ENCODE results near the gene CDC42EP3. TPM values are rescaled to one million over a fixed set of nuclear protein-coding genes. Genes with fewer than 3 reads are reported as not detected.

The CDC42EP3 gene
- polyA plus RNA-seq, 2 donors: 2.0 to 6.0 TPM

DNA sequence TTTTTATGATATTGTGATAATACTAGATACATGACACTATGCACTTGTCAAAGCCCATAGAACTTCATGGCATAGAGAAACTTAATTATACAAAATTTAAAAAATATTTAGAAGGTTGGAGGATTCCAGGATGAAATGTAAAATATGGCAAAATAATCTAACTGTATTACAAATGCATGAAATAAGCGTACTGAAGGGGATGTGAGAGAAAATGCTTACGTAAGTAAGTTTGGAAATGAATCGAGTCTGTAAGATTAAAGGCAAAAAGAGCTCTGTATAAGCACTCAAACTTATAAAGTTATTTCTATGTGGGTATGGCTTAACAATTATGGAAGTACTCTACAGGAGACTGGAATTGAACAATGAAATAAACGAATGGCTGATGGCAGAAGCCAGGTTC lies 13.4 kb upstream of the CDC42EP3 start:
- no peaks in the 10 kb centered on the region for H3K36me3 ChIP-seq (ENCODE audit: control insufficient read depth in 2 of 2, insufficient read depth in 2 of 2, low read length in 1 of 2)
- H3K27me3 ChIP-seq (ENCODE audit: control insufficient read depth in 1 of 2, insufficient read depth in 2 of 2, low read length in 2 of 2): no peaks in the 10 kb centered on the region
- H3K4me1 ChIP-seq (ENCODE audit: control insufficient read depth in 2 of 2, insufficient read depth in 2 of 2, low read length in 1 of 2): peaks cover 0 to 3% of the 10 kb centered on the region in 2 donors
- no peak overlapping the region for H3K27ac ChIP-seq (ENCODE audit: low read depth in 2 of 2, low read length in 1 of 2)
- no peak overlapping the region for H3K4me3 ChIP-seq (ENCODE audit: low read depth in 1 of 2, low read length in 2 of 2)
- H3K9me3 ChIP-seq (ENCODE audit: control insufficient read depth in 2 of 2, insufficient read depth in 1 of 2, low read depth in 1 of 2, low read length in 1 of 2): no peaks in the 10 kb centered on the region
- 88 to 92% methylated on average over 4 of the region's 4 CpGs for WGBS, 2 donors

DNA sequence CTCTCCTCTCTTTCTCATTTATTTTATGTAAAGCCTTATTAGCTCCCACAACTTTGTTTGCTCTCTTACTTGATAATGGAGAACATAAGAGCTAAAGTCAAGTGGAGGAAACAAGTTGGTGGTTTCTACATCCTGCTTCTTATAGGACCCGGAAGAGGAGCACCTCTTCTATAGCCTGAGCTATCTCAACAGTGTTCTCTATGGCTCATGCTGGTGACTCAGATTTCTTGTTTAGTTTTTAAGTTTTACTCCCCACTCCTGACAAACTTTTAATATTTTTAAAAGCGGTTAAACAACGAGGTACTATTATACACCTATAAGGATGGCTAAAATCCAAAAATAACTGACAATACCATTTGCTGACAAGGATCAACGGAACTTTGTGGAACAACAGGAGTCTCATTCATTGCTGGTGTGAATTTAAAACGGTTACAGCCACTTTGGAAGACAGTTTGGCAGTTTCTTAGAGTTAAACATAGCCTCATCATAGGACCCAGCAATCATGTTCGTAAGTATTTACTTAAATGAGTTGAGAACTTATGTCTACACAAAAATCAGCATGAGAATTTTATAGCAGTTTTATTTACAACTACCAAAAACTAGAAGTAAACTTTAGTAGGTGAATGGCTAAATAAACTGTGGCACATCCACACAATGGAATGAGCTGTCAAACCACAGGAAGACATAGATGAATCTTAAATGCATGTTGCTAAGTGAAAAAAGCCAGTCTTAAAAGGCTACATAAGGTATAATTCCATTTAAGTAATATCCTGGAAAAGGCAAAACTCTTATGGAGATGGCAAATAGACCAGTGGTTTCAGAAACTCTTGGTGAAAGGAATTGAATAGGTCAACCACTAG lies 12.7 kb upstream of the CDC42EP3 start:
- H3K36me3 ChIP-seq (ENCODE audit: control insufficient read depth in 2 of 2, insufficient read depth in 2 of 2, low read length in 1 of 2): no peaks in the 10 kb centered on the region
- 75 to 82% methylated on average over 6 of the region's 6 CpGs for WGBS, 2 donors
- no peaks in the 10 kb centered on the region for H3K27me3 ChIP-seq (ENCODE audit: control insufficient read depth in 1 of 2, insufficient read depth in 2 of 2, low read length in 2 of 2)
- no peak overlapping the region for H3K27ac ChIP-seq (ENCODE audit: low read depth in 2 of 2, low read length in 1 of 2)
- no peaks in the 10 kb centered on the region for H3K9me3 ChIP-seq (ENCODE audit: control insufficient read depth in 2 of 2, insufficient read depth in 1 of 2, low read depth in 1 of 2, low read length in 1 of 2)
- H3K4me3 ChIP-seq (ENCODE audit: low read depth in 1 of 2, low read length in 2 of 2): no peak overlapping the region
- peaks cover 0 to 2% of the 10 kb centered on the region in 2 donors for H3K4me1 ChIP-seq (ENCODE audit: control insufficient read depth in 2 of 2, insufficient read depth in 2 of 2, low read length in 1 of 2)

DNA sequence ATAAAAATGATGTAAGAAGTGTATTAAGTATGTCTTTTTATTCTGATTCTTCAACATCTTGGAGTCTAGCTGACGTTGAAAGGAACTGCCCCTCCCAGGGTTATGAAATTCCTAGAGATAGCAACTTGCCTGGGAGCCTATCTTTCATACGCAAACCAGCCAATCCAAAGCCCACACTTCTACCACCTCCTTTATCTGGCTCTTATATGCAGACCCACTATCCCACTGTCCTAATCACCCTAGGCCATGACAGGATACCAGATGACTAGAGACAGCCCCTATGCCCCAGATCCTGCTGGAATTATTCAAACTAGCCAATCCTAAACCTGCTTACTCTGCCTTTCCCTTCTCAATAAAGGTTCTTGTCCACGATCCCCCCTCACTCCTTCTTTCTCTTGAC lies 11.8 kb upstream of the CDC42EP3 start:
- H3K27me3 ChIP-seq (ENCODE audit: control insufficient read depth in 1 of 2, insufficient read depth in 2 of 2, low read length in 2 of 2): no peaks in the 10 kb centered on the region
- no peak overlapping the region for H3K27ac ChIP-seq (ENCODE audit: low read depth in 2 of 2, low read length in 1 of 2)
- no peaks in the 10 kb centered on the region for H3K36me3 ChIP-seq (ENCODE audit: control insufficient read depth in 2 of 2, insufficient read depth in 2 of 2, low read length in 1 of 2)
- WGBS, 2 donors: 84 to 90% methylated on average over 3 of the region's 3 CpGs
- no peak overlapping the region for H3K4me3 ChIP-seq (ENCODE audit: low read depth in 1 of 2, low read length in 2 of 2)
- H3K9me3 ChIP-seq (ENCODE audit: control insufficient read depth in 2 of 2, insufficient read depth in 1 of 2, low read depth in 1 of 2, low read length in 1 of 2): no peaks in the 10 kb centered on the region
- no peaks in the 10 kb centered on the region for H3K4me1 ChIP-seq (ENCODE audit: control insufficient read depth in 2 of 2, insufficient read depth in 2 of 2, low read length in 1 of 2)

GRCh38 chr2:37682473-37682872 lies 11.0 kb upstream of the CDC42EP3 start:
- no peak overlapping the region for H3K4me3 ChIP-seq (ENCODE audit: low read depth in 1 of 2, low read length in 2 of 2)
- no peaks in the 10 kb centered on the region for H3K4me1 ChIP-seq (ENCODE audit: control insufficient read depth in 2 of 2, insufficient read depth in 2 of 2, low read length in 1 of 2)
- no peaks in the 10 kb centered on the region for H3K27me3 ChIP-seq (ENCODE audit: control insufficient read depth in 1 of 2, insufficient read depth in 2 of 2, low read length in 2 of 2)
- no peaks in the 10 kb centered on the region for H3K36me3 ChIP-seq (ENCODE audit: control insufficient read depth in 2 of 2, insufficient read depth in 2 of 2, low read length in 1 of 2)
- 77 to 82% methylated on average over 4 of the region's 4 CpGs for WGBS, 2 donors
- H3K27ac ChIP-seq (ENCODE audit: low read depth in 2 of 2, low read length in 1 of 2): no peak overlapping the region
- no peaks in the 10 kb centered on the region for H3K9me3 ChIP-seq (ENCODE audit: control insufficient read depth in 2 of 2, insufficient read depth in 1 of 2, low read depth in 1 of 2, low read length in 1 of 2)

- H3K4me1 ChIP-seq (ENCODE audit: control insufficient read depth in 2 of 2, insufficient read depth in 2 of 2, low read length in 1 of 2): no peaks in the 10 kb centered on the region
- H3K36me3 ChIP-seq (ENCODE audit: control insufficient read depth in 2 of 2, insufficient read depth in 2 of 2, low read length in 1 of 2): no peaks in the 10 kb centered on the region
- no peak overlapping the region for H3K27ac ChIP-seq (ENCODE audit: low read depth in 2 of 2, low read length in 1 of 2)
- WGBS, 2 donors: 90 to 92% methylated on average over 1 of the region's 1 CpG
- no peak overlapping the region for H3K4me3 ChIP-seq (ENCODE audit: low read depth in 1 of 2, low read length in 2 of 2)
- H3K27me3 ChIP-seq (ENCODE audit: control insufficient read depth in 1 of 2, insufficient read depth in 2 of 2, low read length in 2 of 2): no peaks in the 10 kb centered on the region
- no peaks in the 10 kb centered on the region for H3K9me3 ChIP-seq (ENCODE audit: control insufficient read depth in 2 of 2, insufficient read depth in 1 of 2, low read depth in 1 of 2, low read length in 1 of 2)
Observed at GRCh38 chr2:37681587-37681986, 10.1 kb upstream of the CDC42EP3 start.

DNA sequence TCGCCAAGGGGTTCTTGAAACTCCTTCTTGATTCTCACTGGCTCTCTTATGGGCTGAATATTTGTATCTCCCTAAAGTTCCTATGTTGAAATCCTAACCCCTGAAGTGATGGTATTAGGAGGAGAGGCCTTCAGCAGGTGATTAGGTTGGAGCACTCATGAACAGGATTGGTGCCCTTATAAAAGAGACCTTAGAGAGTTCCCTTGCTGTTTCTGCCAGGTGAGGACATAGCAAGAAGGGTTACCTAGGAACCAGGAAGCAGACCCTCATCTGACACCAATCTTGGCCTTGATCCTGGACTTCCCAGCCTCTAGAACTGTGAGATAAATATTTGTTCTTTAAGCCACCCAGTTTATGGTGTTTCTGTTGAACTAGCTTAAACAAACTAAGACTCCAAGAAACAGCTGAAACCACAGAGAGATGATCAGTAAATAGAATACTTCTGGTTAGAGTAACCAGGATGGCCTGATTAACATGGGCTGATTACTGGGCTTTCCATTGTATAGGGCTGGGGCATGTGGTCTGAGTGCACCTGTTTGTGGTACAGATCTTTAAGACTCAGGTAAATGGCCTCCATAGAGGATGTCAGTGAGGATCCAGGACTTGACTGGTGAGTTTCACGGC lies 7.7 kb upstream of the CDC42EP3 start:
- Histone ChIP-seq H3K36me3 (ENCODE audit: control insufficient read depth in 2 of 2, insufficient read depth in 2 of 2, low read length in 1 of 2) (no peaks in the 10 kb centered on the region), H3K4me1 (ENCODE audit: control insufficient read depth in 2 of 2, insufficient read depth in 2 of 2, low read length in 1 of 2) (no peaks in the 10 kb centered on the region), H3K9me3 (ENCODE audit: control insufficient read depth in 2 of 2, insufficient read depth in 1 of 2, low read depth in 1 of 2, low read length in 1 of 2) (no peaks in the 10 kb centered on the region), H3K27me3 (ENCODE audit: control insufficient read depth in 1 of 2, insufficient read depth in 2 of 2, low read length in 2 of 2) (no peaks in the 10 kb centered on the region), H3K27ac (ENCODE audit: low read depth in 2 of 2, low read length in 1 of 2) (no peak overlapping the region), H3K4me3 (ENCODE audit: low read depth in 1 of 2, low read length in 2 of 2) (no peak overlapping the region)
- 45 to 91% methylated on average over 2 of the region's 2 CpGs for WGBS, 2 donors

DNA sequence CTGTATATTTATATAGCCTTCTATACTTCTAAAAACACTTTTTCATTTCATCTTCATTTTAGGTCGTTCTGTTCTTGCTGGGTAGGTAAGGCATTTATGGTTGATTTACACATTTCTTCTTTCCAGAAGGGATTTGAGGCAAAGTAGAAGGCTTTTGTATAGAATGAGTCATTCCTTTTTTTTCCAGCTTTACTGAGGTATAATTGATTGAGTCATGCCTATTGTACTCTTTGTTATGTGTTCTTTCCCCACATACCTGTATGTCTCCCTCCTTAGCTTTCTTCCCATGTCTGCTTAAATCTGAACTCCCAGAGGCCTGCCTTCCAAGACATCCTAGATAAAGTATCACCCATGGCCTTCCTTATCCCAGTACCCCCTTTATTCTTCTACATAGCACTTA lies 4.8 kb upstream of the CDC42EP3 start:
- 16 to 33% methylated on average over 1 of the region's 1 CpG for WGBS, 2 donors
- H3K36me3 ChIP-seq (ENCODE audit: control insufficient read depth in 2 of 2, insufficient read depth in 2 of 2, low read length in 1 of 2): no peaks in the 10 kb centered on the region
- no peak overlapping the region for H3K4me3 ChIP-seq (ENCODE audit: low read depth in 1 of 2, low read length in 2 of 2)
- no peaks in the 10 kb centered on the region for H3K4me1 ChIP-seq (ENCODE audit: control insufficient read depth in 2 of 2, insufficient read depth in 2 of 2, low read length in 1 of 2)
- no peaks in the 10 kb centered on the region for H3K27me3 ChIP-seq (ENCODE audit: control insufficient read depth in 1 of 2, insufficient read depth in 2 of 2, low read length in 2 of 2)
- no peaks in the 10 kb centered on the region for H3K9me3 ChIP-seq (ENCODE audit: control insufficient read depth in 2 of 2, insufficient read depth in 1 of 2, low read depth in 1 of 2, low read length in 1 of 2)
- no peak overlapping the region for H3K27ac ChIP-seq (ENCODE audit: low read depth in 2 of 2, low read length in 1 of 2)

GRCh38 chr2:37674946-37675345 lies 3.5 kb upstream of the CDC42EP3 start:
- Histone ChIP-seq H3K27me3 (ENCODE audit: control insufficient read depth in 1 of 2, insufficient read depth in 2 of 2, low read length in 2 of 2) (no peaks in the 10 kb centered on the region), H3K27ac (ENCODE audit: low read depth in 2 of 2, low read length in 1 of 2) (no peak overlapping the region), H3K4me3 (ENCODE audit: low read depth in 1 of 2, low read length in 2 of 2) (no peak overlapping the region), H3K36me3 (ENCODE audit: control insufficient read depth in 2 of 2, insufficient read depth in 2 of 2, low read length in 1 of 2) (no peaks in the 10 kb centered on the region), H3K4me1 (ENCODE audit: control insufficient read depth in 2 of 2, insufficient read depth in 2 of 2, low read length in 1 of 2) (peaks cover 0 to 4% of the 10 kb centered on the region in 2 donors), H3K9me3 (ENCODE audit: control insufficient read depth in 2 of 2, insufficient read depth in 1 of 2, low read depth in 1 of 2, low read length in 1 of 2) (no peaks in the 10 kb centered on the region)
- 76 to 78% methylated on average over 2 of the region's 2 CpGs for WGBS, 2 donors

GRCh38 chr2:37672870-37673184 lies 1.4 kb upstream of the CDC42EP3 start:
- Histone ChIP-seq H3K4me3 (ENCODE audit: low read depth in 1 of 2, low read length in 2 of 2) (peak overlapping the region; percentile 49 to 72), H3K27ac (ENCODE audit: low read depth in 2 of 2, low read length in 1 of 2) (peak overlapping the region; percentile 79 to 83), H3K36me3 (ENCODE audit: control insufficient read depth in 2 of 2, insufficient read depth in 2 of 2, low read length in 1 of 2) (no peaks in the 10 kb centered on the region), H3K4me1 (ENCODE audit: control insufficient read depth in 2 of 2, insufficient read depth in 2 of 2, low read length in 1 of 2) (peaks cover 0 to 6% of the 10 kb centered on the region in 2 donors), H3K27me3 (ENCODE audit: control insufficient read depth in 1 of 2, insufficient read depth in 2 of 2, low read length in 2 of 2) (no peaks in the 10 kb centered on the region), H3K9me3 (ENCODE audit: control insufficient read depth in 2 of 2, insufficient read depth in 1 of 2, low read depth in 1 of 2, low read length in 1 of 2) (no peaks in the 10 kb centered on the region)
- WGBS, 2 donors: 31 to 43% methylated on average over 7 of the region's 7 CpGs

All from esophagus (tissue), 2 donors.